OCI-LY3 (cell line): ENCODE data around the gene AARS2.
"Not testable (repeated sequence)": the region's sequence is repeated elsewhere in the genome, so short reads cannot be mapped to it uniquely, and the experiment has no call there.

ENCODE experiments used
- H2AFZ ChIP-seq: fragments of 200-600, 300-600 bp; shearing (Covaris generic); 2 replicates; pipeline ENCODE4 v1.6.0; 2014; ENCODE audit warnings: antibody characterized with exemption, low read depth, low read length
- H3K27ac ChIP-seq: fragments of 200-600, 300-600 bp; sonication (generic); 2 replicates; pipeline ENCODE4 v1.5.1; 2014; ENCODE audit warnings: mild to moderate bottlenecking, low read length, moderate library complexity, mixed read lengths
- H3K27me3 ChIP-seq: fragments of 200-600, 300-600 bp; sonication (generic); 2 replicates; pipeline ENCODE4 v1.6.1; 2014; ENCODE audit warnings: low read depth, low read length, mixed read lengths
- H3K36me3 ChIP-seq: fragments of 200-600, 300-600 bp; sonication (generic); replicated peaks from 2 replicates; pipeline ENCODE3; 2014; ENCODE audit warnings: low read depth, low read length, mixed read lengths
- H3K4me1 ChIP-seq: fragments of 300-600, 200-600 bp; sonication (generic); 2 replicates; pipeline ENCODE4 v1.6.1; 2014; ENCODE audit warnings: low read length, mixed read lengths
- H3K4me2 ChIP-seq: fragments of 200-600, 300-600 bp; sonication (generic); 2 replicates; pipeline ENCODE4 v1.6.1; 2014; ENCODE audit warnings: low read length, mixed read lengths
- H3K4me3 ChIP-seq: fragments of 300-600, 200-600 bp; sonication (generic); 2 replicates; pipeline ENCODE4 v1.5.1; 2014; ENCODE audit warnings: antibody characterized with exemption, mild to moderate bottlenecking, low read length, moderate library complexity
- H3K79me2 ChIP-seq: fragments of 300-600, 200-600 bp; shearing (Covaris generic); 2 replicates; pipeline ENCODE4 v1.6.1; 2014; ENCODE audit warnings: mild to moderate bottlenecking, low read length, mixed read lengths
- H3K9ac ChIP-seq: fragments of 300-600, 200-600 bp; shearing (Covaris generic); 2 replicates; pipeline ENCODE4 v1.6.0; 2014; ENCODE audit warnings: mild to moderate bottlenecking, low read length, moderate library complexity
- H3K9me3 ChIP-seq: fragments of 200-600, 300-600 bp; shearing (Covaris generic); 2 replicates; pipeline ENCODE4 v1.6.1; 2014; ENCODE audit warnings: low read length, mixed read lengths; ENCODE audit not compliant: insufficient read depth
- H4K20me1 ChIP-seq: fragments of 200-600, 300-600 bp; sonication (generic); 2 replicates; pipeline ENCODE4 v1.6.1; 2016; ENCODE audit warnings: low read length, mixed read lengths; ENCODE audit not compliant: insufficient read depth
- EZH2phosphoT487 ChIP-seq: fragments of 200-600 bp; shearing (Covaris generic); IDR thresholded peaks from 2 replicates; pipeline ENCODE4 v1.6.1; 2018; ENCODE audit warnings: antibody characterized with exemption, mixed run types, low read depth
- TF ChIP-seq, protein P1 (sequence below): fragments of 200-600, 300-600 bp; sonication (generic); IDR thresholded peaks from 2 replicates; pipeline ENCODE4 v1.5.1; 2014; ENCODE audit warnings: antibody characterized with exemption, low read length, low read depth

The AARS2 gene

DNA sequence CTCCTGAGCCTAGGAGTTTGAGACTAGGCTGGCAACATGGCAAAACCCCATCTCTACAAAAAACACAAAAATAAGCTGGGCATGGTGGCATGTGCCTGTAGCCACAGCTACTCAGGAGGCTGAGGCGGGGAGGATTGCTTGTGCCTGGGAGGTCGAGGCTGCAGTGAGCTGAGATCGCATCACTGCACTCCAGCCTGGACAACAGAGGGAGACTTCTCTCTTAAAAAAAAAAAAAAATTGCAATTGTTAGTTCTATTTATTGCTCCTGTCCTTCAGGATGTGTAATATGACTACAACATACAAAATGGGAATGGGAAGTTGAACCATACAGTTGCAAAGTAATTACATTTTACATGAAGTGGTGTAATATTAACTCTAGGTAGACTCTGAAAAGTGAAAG is 8.1 kb upstream of the AARS2 start:
- H3K4me3 ChIP-seq, result no peak overlapping the region
- no peaks in the 10 kb centered on the region for H4K20me1 ChIP-seq
- H3K27ac ChIP-seq, result no peak overlapping the region
- H3K4me1 ChIP-seq, result no peaks in the 10 kb centered on the region
- peaks cover 27% of the 10 kb centered on the region for H3K27me3 ChIP-seq
- H3K4me2 ChIP-seq, result no peak overlapping the region
- no peak for TF ChIP-seq EZH2phosphoT487
- TF ChIP-seq, protein P1, sequence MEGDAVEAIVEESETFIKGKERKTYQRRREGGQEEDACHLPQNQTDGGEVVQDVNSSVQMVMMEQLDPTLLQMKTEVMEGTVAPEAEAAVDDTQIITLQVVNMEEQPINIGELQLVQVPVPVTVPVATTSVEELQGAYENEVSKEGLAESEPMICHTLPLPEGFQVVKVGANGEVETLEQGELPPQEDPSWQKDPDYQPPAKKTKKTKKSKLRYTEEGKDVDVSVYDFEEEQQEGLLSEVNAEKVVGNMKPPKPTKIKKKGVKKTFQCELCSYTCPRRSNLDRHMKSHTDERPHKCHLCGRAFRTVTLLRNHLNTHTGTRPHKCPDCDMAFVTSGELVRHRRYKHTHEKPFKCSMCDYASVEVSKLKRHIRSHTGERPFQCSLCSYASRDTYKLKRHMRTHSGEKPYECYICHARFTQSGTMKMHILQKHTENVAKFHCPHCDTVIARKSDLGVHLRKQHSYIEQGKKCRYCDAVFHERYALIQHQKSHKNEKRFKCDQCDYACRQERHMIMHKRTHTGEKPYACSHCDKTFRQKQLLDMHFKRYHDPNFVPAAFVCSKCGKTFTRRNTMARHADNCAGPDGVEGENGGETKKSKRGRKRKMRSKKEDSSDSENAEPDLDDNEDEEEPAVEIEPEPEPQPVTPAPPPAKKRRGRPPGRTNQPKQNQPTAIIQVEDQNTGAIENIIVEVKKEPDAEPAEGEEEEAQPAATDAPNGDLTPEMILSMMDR, result no peak
- H3K9ac ChIP-seq, result no peak overlapping the region
- no peaks in the 10 kb centered on the region for H3K36me3 ChIP-seq
- no peaks in the 10 kb centered on the region for H3K9me3 ChIP-seq
- no peak overlapping the region for H2AFZ ChIP-seq
- H3K79me2 ChIP-seq, result no peaks in the 10 kb centered on the region

DNA sequence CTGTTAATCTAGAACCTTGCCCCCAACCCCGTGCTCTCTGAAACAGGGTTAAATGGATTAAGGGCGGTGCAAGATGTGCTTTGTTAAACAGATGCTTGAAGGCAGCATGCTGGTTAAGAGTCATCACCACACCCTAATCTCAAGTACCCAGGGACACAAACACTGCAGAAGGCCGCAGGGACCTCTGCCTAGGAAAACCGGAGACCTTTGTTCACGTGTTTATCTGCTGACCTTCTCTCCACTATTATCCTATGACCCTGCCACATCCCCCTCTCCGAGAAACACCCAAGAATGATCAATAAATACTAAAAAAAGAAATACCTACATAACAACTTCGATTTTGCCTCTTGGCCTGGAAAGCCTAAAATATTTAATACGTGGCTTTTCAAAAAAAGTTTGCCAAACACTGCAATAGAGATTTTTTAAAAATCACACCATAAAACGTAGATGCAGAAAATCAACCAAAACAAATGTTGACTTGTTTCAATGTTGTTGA is 4.0 kb upstream of the AARS2 start:
- H3K9ac ChIP-seq, H3K4me2 ChIP-seq, H3K9me3 ChIP-seq, H3K27ac ChIP-seq, H3K36me3 ChIP-seq, H2AFZ ChIP-seq, H4K20me1 ChIP-seq, H3K4me3 ChIP-seq, H3K4me1 ChIP-seq, H3K79me2 ChIP-seq: not testable (repeated sequence)
- peaks cover 27% of the 10 kb centered on the region for H3K27me3 ChIP-seq

DNA sequence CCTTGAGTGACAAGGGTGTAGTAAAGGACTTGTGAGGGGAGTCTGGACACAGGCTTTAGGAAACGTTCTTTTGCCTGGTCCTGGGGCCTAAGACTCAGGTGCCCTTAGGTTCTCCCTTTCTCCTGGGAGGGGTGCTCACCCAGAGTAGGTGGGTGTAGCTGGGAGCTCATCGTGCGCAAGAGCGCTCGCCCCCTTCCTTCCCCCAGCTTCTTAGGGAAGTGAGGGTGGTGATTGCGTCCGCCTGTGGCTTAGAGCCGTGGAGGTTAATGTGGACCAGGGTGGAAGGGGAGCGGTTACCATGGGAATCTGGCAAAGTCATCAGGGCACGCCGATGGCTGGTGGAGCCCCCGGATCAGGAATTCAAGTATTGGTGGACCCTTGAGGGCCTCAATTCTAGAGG is 3.3 kb upstream of the AARS2 start:
- Histone ChIP-seq H2AFZ (no peak overlapping the region), H3K9me3 (no peaks in the 10 kb centered on the region), H3K27ac (no peak overlapping the region), H3K36me3 (peaks cover 3% of the 10 kb centered on the region), H3K27me3 (peaks cover 26% of the 10 kb centered on the region), H3K4me1 (peaks cover 8% of the 10 kb centered on the region), H3K4me3 (no peak overlapping the region), H3K4me2 (no peak overlapping the region), H4K20me1 (no peaks in the 10 kb centered on the region), H3K9ac (no peak overlapping the region), H3K79me2 (peaks cover 17% of the 10 kb centered on the region)
- TF ChIP-seq EZH2phosphoT487, result no peak
- TF ChIP-seq, protein P1, result no peak

DNA sequence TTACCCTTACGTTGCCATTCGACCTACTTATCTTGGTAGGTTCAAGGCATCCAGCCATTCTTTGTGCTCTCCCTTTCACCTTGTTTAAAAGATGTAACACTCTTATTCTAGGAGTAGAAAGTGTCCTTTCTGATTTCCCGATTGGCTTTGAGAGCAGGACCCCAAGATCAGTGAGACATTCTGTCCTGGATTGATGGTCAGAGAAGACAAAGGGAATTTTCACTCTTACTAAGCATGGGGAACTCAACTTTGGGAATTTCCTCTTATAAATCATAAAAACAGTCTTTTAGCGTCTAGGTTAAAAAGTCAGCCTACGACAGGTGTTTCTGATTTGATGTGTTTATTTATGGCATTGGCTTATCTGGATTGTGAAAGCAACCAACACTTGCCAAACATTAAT is 2.8 kb upstream of the AARS2 start:
- peaks cover 24% of the 10 kb centered on the region for H3K27me3 ChIP-seq
- no peak overlapping the region for H3K4me3 ChIP-seq
- H3K4me2 ChIP-seq, result no peak overlapping the region

More for the DNA sequence above, 2.8 kb upstream of the AARS2 start:
- no peaks in the 10 kb centered on the region for H3K9me3 ChIP-seq
- no peak overlapping the region for H3K9ac ChIP-seq
- no peak overlapping the region for H2AFZ ChIP-seq
- peaks cover 8% of the 10 kb centered on the region for H3K4me1 ChIP-seq
- no peak overlapping the region for H3K27ac ChIP-seq
- TF ChIP-seq, protein P1, result no peak
- TF ChIP-seq EZH2phosphoT487, result no peak
- H4K20me1 ChIP-seq, result no peaks in the 10 kb centered on the region
- peaks cover 9% of the 10 kb centered on the region for H3K36me3 ChIP-seq
- peaks cover 18% of the 10 kb centered on the region for H3K79me2 ChIP-seq
